Breast epithelium (tissue), 4 donors: Measurements from ENCODE around the gene CIBAR2. TPM values are rescaled to one million over a fixed set of nuclear protein-coding genes. Genes with fewer than 3 reads are reported as not detected.
A peak's percentile ranks its signal among the peaks of the same experiment; 100 is the strongest.
"Not testable (repeated sequence)": the region's sequence is repeated elsewhere in the genome, so short reads cannot be mapped to it uniquely, and the experiment has no call there.

Experiments used
- DNase-seq, 2 donors: peaks; one replicate each; pipeline ENCODE4 v3.0.0-alpha.2; 2019; ENCODE audit warnings: low spot score in 2 of 2
- H3K27ac ChIP-seq, 2 donors: fragments of 200-600 bp; sonication (generic) in 1 of 2; one replicate each; pipeline ENCODE4 v1.5.1; 2016 to 2019; ENCODE audit warnings: mild to moderate bottlenecking in 1 of 2
- H3K27me3 ChIP-seq, 2 donors: fragments of 200-600 bp; sonication (generic) in 1 of 2; one replicate each; pipeline versions ENCODE4 v1.5.1 to v1.6.0; 2017 to 2019; ENCODE audit warnings: control low read depth in 1 of 2, mild to moderate bottlenecking in 1 of 2
- H3K36me3 ChIP-seq: fragments of 200-600 bp; one replicate; pipeline ENCODE4 v1.5.1; 2019
- H3K4me1 ChIP-seq, 2 donors: fragments of 200-600 bp; sonication (generic); one replicate each; pipeline ENCODE4 v1.5.1; 2016 to 2019; ENCODE audit warnings: control low read depth in 1 of 2
- H3K4me3 ChIP-seq, 3 donors: fragments of 200-600 bp; sonication (generic); 1 replicate in 2 of 3; 2 replicates in 1 of 3; pipeline ENCODE4 v1.5.1; 2016 to 2019; ENCODE audit warnings: mild to moderate bottlenecking in 3 of 3, moderate library complexity in 2 of 3
- H3K9me3 ChIP-seq, 2 donors: fragments of 200-600 bp; sonication (generic) in 1 of 2; one replicate each; pipeline ENCODE4 v1.5.1; 2016 to 2019; ENCODE audit warnings: control low read depth in 1 of 2
- CTCF ChIP-seq, 3 donors: fragments of 450-650 bp; IDR thresholded peaks; one replicate each; pipeline ENCODE4 v1.5.1; 2016 to 2017; ENCODE audit warnings: antibody characterized with exemption in 3 of 3, mild to moderate bottlenecking in 3 of 3, moderate library complexity in 3 of 3
- POLR2A ChIP-seq: fragments of 450-650 bp; IDR thresholded peaks from one replicate; pipeline ENCODE4 v1.6.1; 2016; ENCODE audit warnings: antibody characterized with exemption, mild to moderate bottlenecking, moderate library complexity
- POLR2AphosphoS5 ChIP-seq, 3 donors: sonication (generic); formaldehyde crosslinking; IDR thresholded peaks; one replicate each; pipeline ENCODE4 v1.6.1; 2017; ENCODE audit warnings: antibody characterized with exemption in 3 of 3
- intact Hi-C: fragments of 100-400 bp; cut with DNase I; formaldehyde crosslinking; loops from one replicate; pipeline ENCODE4 v1.15.1; 2023; ENCODE audit warnings: low total_unique reads
- total RNA-seq, 3 donors: library from RNA; depleted of rRNA; stranded (reverse); fragments of >200 nt; gene quantifications; one replicate each; pipeline ENCODE4 v1.1.0, GENCODE V29; 2016

Gene CIBAR2
- total RNA-seq, 3 donors from 2014 or later: not detected

GRCh38 chr16:85123891-85124635 lies 11.8 kb upstream of the CIBAR2 start:
- DNase-seq: peak; percentile 65 to 82
- intact Hi-C loops: no loop called here
- H3K4me3 ChIP-seq: peak overlapping the region; percentile 9 to 49 (median 20)

GRCh38 chr16:85123441-85123840 lies 11.2 kb upstream of the CIBAR2 start:
- H3K27me3 ChIP-seq, DNase-seq, intact Hi-C loops, H3K9me3 ChIP-seq, H3K36me3 ChIP-seq, H3K4me1 ChIP-seq: not testable (repeated sequence)
- Histone ChIP-seq H3K4me3 (peak overlapping the region in 2 of 3 donors; percentile 9 to 49), H3K27ac (peak overlapping the region; percentile 80 to 85)

More at GRCh38 chr16:85123891-85124635, 11.8 kb upstream of the CIBAR2 start:
- TF ChIP-seq CTCF (IDR thresholded peaks at IDR 0.05) (no peak), POLR2A (no peak), POLR2AphosphoS5 (IDR thresholded peaks at IDR 0.05) (peak; percentile 27 to 84 (median 76))
- Histone ChIP-seq H3K36me3 (no peaks in the 10 kb centered on the region), H3K27ac (peak overlapping the region; percentile 80 to 85), H3K4me1 (peaks cover 0 to 7% of the 10 kb centered on the region in 2 donors), H3K27me3 (no peaks in the 10 kb centered on the region), H3K9me3 (no peaks in the 10 kb centered on the region)

DNA sequence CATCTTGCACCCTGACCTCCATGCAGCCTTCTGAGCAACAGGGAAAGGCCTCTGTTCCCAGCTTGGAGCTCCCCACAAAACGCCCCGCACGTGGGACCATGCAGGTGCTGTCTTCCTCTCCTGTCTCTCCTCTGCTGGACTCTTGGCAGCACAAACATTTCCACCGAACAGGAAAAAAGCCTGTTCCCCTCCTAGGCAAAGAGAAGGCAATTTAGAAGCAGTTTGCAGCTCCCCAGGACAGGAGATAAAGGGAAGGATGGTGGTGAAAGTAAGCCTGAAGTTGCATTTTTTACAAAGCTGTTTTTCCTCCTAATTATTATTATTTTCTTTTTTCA lies 7.7 kb upstream of the CIBAR2 start:
- Histone ChIP-seq H3K4me1 (no peaks in the 10 kb centered on the region), H3K27me3 (no peaks in the 10 kb centered on the region), H3K9me3 (no peaks in the 10 kb centered on the region), H3K4me3 (no peak overlapping the region), H3K36me3 (no peaks in the 10 kb centered on the region), H3K27ac (no peak overlapping the region)
- DNase-seq: no peak
- TF ChIP-seq POLR2A (no peak), CTCF (IDR thresholded peaks at IDR 0.05) (no peak), POLR2AphosphoS5 (IDR thresholded peaks at IDR 0.05) (no peak)
- intact Hi-C loops: no loop called here

DNA sequence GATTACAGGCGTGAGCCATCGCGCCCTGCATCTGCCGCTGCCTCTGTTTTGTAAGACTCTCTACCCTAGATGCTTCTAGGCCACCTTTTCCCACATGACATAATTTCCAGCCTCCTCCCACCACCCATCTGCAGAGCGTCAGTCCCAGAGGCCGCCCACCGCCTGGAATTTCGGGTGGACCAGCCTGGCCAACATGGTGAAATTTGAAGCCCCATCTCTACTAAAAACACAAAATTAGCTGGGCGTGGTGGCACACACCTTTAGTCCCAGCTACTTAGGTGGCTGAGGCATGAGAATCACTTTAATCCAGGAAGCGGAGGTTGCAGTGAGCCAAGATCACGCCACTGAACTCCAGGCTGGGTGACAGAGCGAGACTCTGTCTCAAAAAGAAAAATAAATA lies 5.1 kb upstream of the CIBAR2 start:
- intact Hi-C loops: loop anchor here (10.0 kb wide), 1 partner anchor 127 kb away; no protein-coding TSS in a partner anchor
- no peak for TF ChIP-seq CTCF (IDR thresholded peaks at IDR 0.05)
- no peak for TF ChIP-seq POLR2A
- DNase-seq: no peak
- H3K36me3 ChIP-seq: no peaks in the 10 kb centered on the region
- no peak overlapping the region for H3K4me3 ChIP-seq
- H3K9me3 ChIP-seq: no peaks in the 10 kb centered on the region
- no peak overlapping the region for H3K27ac ChIP-seq
- no peaks in the 10 kb centered on the region for H3K4me1 ChIP-seq
- no peaks in the 10 kb centered on the region for H3K27me3 ChIP-seq

DNA sequence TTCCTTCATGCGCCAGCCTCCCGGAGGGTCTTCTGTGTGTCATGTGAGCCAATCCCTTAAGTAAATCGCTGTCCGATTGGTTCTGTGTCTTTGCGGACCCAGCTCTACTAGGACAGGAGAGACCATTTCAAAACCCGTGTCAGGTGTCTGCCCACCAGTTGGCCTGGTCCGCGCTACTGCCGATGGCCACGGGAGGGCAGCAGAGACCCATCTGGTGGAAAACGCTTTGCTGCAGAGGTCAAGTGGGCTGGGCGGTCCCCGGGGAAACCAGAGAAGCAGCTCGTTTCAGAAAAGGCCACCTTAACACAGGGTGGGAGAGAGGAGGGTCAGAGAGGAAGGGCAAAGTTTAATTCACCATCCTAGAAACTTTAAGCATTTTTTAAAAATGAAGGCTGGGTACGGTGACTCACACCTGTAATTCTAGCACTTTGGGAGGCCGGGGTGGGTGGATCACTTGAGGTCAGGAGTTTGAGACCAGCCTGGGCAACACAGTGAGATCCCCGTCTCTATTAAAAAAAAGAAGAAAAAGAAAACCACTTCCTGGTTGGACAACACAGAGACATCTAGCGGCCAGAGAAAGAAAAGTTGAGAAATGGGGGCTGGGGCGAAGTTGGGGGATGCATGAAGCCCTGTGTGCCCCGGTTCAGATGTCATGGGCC lies 2.8 kb upstream of the CIBAR2 start:
- intact Hi-C loops: loop anchor here (10.0 kb wide), 1 partner anchor 130 kb away; no protein-coding TSS in a partner anchor
- Histone ChIP-seq H3K4me1 (no peaks in the 10 kb centered on the region), H3K4me3 (peak overlapping the region in 2 of 3 donors; percentile 12 to 32), H3K36me3 (no peaks in the 10 kb centered on the region), H3K27ac (no peak overlapping the region), H3K27me3 (no peaks in the 10 kb centered on the region), H3K9me3 (no peaks in the 10 kb centered on the region)
- peak; percentile 89 to 98 (median 97) for TF ChIP-seq CTCF (IDR thresholded peaks at IDR 0.05)
- peak; percentile 58 to 70 (median 67) for TF ChIP-seq POLR2AphosphoS5 (IDR thresholded peaks at IDR 0.05)
- TF ChIP-seq POLR2A: no peak
- peak; percentile 72 to 87 for DNase-seq
